NCI-H2107 (cell line): ENCODE data around the gene NXPH1.
A peak's percentile ranks its signal among the peaks of the same experiment; 100 is the strongest.

ENCODE experiments used
- DNase-seq: peaks from one replicate; lab custom pipeline; 2025; lab: John Stamatoyannopoulos, UW

NXPH1 gene

DNA sequence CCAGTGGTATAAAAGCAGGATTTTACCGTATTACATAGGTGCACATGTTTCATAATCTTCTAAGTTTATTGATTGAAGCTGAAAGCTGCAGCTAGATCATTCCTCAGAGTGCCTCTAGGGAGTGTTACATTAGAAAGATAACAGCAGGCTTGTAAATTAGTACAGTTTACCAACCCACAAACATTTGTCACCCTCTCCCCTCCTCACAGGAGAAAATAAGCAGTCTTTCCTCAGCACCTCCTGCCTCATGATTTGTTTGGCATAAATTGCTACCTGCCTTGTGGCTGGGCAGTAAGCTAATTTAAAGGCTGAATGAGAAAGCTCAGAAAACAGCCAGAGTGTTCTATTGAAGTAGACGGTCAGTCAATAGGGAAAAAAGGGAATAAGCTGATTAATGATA lies 74.2 kb downstream of the NXPH1 start:
- no peak for DNase-seq

DNA sequence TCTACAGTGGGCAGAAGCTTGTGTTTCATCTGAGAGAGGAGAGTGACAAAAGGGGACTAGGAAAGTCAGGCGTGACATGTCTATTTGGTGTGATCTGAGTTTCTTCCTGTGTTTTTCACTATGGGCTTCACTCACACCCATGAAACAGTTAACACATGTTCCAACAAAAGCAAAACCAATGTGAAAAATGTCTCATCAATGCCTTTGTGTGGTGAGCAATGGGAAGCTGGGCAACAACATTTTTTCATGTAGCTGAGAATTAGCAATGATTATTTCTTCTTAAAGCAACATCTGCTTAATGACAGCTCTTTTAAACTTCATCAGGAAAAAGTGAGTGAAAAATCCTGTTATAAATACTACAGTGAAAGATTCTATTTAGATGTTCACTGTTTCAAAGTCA lies 76.2 kb downstream of the NXPH1 start:
- no peak for DNase-seq

DNA sequence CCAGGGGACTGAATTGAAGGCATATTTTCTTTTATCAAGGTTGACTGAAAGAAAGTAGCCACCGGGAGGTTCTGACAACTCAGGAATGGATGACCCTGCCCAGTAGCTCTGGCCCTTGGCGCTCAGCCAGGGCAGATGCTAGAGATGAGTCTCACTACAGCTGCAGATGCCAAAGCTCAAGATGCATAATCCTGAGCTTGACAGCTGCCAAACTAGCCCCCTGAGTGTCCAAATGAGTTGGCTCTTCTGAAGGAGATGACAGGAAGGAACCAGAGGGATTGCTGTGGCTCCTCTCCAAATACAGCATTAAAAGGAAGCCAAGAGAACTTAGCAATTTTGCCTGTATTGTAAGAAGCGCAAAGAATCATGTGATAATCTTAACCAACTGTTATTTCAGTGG lies 78.4 kb downstream of the NXPH1 start:
- no peak for DNase-seq

DNA sequence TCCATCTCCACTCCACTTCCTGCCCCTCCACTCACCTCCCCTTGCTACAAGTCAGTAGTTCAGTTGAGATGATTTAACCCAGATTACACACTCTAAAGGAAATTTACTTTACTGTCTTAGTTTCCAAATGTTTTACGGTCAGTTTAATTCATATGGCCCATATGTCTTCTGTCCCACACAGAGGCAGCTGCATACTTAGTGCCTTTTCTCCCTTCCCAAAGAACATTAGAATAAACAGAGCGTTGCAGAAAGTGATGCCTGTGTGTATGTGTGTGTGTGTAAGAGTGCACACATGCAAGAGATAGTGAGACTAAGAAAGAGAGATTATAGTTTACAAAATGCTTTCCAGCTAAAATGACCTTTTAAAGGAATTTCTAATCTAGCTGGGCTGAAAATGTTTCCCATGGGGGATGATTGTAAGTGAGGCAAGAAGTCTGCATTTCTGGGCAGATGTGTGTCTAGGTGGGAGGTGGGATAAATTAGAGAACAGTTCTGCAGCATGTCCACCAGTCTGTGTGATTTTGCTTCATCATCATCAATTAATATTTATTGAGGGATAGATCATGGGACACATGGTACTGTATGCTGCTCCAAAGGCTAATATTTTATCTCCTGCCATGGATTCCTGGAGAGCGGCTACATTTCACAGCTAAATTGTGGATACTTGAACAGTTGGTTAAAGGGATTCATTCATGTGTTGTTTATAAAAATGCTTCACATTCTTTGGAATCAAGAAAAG lies 81.5 kb downstream of the NXPH1 start:
- no peak for DNase-seq

DNA sequence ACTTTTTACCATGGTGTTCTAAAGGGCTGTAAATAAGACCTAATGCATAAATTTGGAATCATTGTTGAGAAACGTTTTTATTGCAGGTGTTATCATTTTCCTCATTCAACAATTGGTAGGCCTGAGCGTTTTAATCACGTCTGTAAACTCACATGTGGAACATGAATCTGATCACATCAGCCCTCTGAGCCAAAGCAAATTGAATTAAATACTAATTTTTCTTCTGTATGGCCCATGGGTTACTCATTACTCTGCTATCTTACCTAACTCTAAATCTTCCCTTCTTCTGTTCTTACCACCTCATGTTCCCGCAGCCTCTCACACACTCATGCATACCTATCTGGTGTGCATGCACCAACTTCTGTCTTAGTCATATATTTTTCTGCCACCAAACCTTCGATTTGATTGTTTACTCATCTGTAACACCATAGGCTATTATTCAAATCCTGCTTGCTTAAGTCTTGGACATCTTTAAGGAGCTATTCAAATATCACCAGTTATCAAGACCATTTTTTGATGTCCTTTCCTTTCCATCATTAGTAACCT lies 82.3 kb downstream of the NXPH1 start:
- DNase-seq = no peak

DNA sequence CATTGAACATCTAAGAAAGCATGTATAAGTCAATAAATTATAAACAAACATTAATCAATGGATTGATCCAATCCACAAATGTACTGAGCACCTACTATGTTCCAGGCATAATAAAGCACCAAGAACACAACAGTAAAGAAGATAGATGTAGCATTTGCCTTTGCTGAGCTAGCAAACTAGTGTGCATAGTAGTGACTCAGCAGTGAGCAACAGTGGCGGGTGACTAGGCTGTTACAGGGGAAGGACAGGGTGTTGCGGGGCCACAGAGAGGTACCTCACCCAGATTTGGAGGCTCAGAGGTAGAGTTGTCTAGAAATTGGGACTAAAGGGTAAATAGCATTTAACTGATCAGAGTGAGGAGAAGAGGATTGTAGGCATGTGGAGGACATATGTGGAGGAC lies 83.6 kb downstream of the NXPH1 start:
- DNase-seq = no peak

DNA sequence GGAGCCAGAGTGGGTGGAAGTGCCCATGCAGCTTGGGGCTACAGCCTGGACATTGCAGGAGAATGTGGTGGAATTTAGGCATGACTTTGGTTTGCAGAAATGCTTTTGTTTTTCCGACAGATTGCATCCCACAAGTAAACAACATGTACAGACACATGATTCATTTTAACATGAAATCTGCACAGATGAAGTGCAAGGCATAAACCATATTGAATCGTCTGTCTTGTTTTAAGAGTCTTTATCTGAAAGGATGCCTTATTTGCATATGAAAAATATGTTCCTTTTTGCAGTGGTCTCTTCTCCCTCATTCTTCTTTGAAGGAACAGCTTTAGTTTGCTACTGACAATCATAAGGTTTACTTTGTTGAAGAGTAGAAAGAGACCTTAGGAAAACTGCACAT lies 94.9 kb downstream of the NXPH1 start:
- no peak for DNase-seq

DNA sequence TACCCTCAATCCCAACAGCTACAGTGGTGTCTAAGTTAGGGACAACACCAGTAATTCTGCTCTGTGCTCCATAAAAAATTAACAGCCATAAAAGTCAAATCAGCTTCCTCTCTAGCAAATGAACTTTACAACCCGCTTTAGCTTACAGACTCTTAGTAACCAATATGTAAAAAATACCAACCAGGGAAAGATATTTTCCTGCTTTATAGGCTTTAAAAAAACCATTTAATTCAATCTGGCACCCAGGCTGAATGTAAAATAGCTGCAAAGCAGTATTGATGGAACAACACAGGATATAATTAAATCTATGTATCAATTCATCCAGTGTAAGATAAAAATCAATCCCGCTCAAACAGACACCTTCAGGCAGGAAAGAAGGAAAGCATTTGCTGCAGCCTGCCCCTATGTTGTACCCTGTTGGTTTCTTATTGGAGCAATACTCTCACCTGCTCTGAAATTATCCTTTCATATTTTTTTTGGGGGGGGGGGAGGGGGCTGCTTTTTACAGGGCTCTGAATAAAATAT lies 98.6 kb downstream of the NXPH1 start:
- DNase-seq = no peak

DNA sequence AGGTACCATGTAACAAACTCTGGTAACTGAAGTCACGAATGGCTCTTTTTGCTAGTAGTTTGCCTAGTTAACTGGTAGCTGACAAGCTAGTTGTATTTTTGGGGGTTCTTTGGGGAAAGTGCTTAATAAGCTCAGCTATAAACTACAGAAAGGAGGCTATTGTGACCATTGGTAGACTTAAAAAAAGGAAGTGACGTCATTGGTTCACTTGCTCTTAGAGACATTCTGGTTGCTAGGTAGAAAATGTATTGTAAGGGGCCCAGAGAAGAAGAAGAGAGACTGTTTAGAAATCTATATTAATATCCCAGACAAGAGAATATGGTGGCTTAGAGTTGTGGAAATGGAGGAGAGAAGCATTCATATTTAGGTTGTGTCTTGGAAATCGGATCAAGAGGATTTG lies 103.0 kb downstream of the NXPH1 start:
- DNase-seq = no peak

DNA sequence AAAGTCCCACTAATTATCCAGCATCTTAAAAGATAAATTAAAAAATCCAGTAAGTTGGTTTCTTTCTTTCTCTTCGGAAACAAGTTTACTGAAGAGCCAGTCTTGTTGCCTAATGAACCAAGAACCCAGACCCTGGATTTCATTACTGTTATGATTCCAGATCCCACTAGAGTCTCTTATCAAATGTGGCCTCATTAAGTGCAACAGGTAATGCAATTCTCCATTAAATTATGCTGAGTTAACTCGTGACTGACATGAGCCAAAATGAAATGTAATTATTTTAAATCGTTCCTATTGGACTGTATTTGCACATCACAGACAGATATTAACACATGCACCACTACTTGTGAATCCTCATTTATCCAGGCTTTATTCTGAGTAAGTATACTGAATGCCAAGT lies 115.6 kb downstream of the NXPH1 start:
- DNase-seq = no peak

DNA sequence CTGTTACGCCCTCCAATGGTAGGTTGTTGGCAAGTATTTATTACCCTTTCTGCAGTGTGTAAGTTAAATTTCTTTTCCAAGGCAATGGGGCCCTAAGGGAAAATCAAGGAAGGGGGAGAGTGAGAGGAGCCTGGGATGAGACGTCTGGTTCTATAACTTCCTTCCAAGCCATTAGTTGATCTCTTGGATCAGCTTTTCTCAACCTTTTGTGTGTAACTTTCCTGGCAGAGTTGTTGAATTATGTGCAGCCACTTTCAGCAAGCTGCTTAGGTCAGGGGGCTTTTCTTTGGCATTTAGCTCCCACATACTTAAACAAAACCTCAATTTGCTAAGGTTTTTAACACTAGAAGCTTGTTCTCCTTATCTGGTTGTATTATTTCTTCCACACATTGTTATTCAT lies 127.1 kb downstream of the NXPH1 start:
- DNase-seq = no peak

DNA sequence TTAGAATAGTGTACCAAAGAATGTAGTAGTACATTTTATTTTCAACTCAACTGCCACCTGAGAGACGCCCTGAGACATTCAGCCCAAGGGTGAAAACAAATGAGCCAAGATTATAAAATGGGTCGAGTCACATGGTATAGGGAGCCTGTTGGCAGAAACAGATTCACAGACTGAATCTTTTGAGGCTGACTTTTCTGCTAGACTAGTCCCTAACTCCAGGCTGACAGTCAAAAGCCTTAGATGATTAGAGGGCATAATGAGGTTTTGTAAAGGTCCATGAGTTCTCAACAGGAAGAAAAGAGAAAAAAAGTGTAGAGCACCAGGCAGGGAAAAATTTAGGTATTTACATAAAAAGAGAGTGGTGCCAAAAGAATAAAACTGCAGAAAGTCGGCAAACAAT lies 128.0 kb downstream of the NXPH1 start:
- no peak for DNase-seq

DNA sequence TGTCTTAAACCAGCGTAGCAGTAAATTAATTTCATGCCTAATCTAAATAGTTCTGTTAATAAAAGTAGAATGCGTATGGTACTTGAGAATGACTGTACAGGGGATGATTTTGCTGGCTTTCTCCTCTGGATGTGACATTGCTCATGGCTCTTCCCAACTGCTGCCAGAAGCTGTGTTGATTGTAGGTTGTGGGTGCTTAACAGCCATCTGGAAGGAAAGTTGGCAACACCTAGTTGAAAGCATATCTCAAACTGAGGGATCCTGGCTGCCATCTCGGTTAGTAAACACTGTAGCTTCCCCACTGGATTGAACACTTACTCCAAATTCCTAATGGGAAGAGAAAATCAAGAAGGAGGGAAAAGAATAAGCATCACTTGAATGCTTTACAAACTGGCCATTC lies 130.9 kb downstream of the NXPH1 start:
- DNase-seq = no peak

DNA sequence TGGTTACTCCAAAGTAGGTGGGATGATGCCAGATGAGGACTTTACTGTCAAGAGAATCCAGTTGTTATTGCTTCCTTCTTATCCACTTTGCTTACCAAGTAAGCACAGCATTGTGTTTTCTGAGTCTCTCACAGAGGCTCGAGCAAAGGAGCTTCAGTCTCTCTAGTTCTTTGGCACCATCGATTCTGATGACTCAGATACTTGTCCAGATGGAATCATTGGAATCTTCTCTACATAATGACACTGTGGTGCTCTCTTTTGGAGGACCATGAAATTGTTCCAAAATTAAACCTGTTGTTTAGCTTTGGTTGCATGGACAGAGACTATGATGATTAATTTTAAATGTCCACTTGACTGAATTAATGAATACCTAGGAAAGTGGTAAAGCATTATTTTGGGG lies 132.6 kb downstream of the NXPH1 start:
- DNase-seq = no peak

DNA sequence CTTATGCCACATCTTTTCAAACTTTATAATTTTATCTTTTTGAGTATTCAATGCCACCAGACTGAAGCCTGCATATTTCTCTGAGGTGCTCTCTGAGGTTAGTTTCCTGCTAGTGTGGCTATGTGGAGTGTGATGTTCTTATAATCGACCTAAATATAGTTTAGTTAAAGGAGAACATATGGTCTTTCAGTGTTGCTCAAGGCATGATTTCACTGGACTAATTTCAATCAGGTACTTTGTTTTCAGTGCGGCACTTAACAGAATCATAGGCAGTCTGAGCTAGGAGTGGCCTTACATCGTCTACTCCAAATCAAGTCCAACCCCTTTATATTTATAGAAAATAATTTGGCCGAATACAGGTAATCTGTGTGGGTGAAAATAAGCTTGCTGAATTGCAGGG lies 134.2 kb downstream of the NXPH1 start:
- no peak for DNase-seq

DNA sequence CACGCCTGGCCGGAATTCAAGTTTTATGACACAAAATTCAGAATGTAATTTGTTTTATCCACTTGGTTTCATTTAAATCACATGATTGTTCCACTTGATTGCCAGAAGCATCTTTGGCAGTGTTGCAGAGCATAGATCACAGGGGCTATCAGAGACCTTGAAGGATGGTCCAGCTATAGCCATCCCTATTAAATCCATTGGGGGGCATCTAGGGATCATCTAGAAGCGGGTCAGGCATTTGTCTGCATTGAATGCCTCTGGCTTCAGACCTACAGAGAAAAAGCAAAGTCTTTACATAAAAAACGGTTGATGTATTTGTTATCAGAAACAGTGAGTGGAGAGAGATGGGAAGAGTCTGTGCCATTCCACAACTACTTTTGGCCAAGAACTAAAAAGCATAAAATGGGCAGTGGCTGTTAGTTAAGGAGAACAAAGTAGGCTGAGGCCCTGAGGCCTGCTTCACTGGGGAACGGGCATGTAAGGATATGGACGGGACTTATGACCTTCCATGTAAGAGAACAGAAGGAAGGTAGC lies 146.3 kb downstream of the NXPH1 start:
- no peak for DNase-seq

DNA sequence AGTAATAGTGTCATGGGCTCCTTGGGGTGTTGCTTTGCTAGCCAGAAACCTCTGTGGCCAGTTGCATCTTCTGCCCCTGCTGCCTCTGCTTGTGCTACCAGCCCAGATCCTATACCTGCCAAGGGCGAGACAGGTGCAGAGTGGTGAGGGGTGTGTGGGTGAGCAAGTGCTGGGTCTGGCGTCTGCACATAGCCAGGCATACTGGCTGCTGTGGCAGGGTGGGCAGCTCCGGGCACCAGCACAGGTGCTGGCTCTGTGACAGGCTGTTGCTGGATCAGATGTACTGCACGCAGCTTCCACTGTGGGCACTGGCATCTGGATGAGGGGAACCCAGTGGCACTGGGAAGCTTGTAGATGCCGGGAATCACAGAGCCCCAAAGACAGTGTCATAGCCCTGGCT lies 148.4 kb downstream of the NXPH1 start:
- DNase-seq = no peak

DNA sequence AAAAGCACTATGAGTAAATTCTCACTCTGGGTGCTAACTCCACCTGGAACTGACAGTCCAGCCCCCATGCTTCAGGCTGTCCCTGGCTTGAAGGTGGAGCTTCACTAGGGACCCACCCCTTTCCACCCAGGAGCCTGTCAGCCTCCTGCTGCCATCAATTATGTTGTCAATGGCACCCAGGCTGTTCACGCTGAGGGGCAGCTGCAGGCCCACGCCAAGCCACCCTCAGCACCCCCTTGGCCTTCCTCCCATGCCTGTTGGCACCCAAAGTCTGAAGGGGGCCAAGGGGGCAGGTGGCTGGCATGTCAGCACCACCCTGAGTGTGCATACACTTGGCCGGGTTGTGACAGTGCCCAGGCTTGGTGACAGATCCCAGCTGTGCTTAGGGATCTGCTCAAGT lies 149.3 kb downstream of the NXPH1 start:
- no peak for DNase-seq

DNA sequence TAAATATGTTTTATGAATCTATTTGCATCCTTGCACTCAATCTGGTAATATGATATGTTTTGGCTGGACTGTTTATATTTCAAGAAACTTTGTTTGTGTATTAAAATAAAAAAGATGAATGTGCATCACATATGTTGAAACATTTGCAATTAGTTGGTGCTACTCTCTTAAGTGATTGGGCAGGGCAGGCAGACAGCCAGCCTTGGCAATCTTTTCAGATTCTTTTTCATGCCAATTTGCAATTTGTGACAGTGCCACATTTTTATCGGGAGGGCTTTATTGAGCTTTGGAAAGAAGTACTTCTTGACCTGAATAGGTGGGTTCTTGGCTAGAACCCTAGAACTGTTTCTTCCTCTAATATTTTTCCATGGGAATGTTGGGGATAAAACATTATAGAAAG lies 152.2 kb downstream of the NXPH1 start:
- no peak for DNase-seq

DNA sequence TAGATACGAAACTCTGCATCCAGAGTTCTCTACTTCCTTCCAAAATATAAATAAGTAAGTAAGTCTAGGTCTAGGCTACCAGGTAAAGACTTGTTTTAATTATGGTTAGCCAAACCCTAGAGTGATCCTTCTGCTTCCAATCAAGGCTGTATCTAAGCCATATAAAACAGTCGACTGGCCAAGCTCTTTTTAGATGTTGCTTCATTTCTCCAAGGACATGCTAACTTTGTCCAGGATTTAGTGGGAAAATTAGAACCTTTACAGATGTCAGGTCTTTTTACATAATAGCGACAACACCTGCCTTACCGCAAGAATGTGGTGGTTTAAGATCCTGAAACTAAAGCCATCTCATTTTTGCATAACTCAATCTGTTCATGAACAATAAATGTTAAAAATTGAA lies 156.8 kb downstream of the NXPH1 start:
- no peak for DNase-seq

DNA sequence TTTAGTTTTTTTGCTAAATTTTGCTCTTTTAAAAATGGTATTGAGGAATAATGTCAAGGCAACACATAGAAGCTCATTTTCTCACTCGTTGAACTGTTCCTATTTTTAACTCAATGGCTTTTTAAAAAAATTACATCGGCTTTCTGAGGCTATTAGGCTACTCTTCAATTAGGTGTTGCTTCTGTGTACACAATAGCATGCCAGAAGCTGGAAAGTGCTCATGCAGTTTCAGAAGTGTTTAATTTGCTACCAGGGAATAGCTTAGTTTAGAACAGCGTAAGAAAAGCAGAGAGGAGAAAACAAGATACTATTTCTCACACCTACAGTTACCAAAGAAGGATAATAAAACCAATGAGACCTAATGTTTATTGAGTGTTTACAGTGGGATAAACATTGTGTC lies 157.4 kb downstream of the NXPH1 start:
- DNase-seq = peak; percentile 18

DNA sequence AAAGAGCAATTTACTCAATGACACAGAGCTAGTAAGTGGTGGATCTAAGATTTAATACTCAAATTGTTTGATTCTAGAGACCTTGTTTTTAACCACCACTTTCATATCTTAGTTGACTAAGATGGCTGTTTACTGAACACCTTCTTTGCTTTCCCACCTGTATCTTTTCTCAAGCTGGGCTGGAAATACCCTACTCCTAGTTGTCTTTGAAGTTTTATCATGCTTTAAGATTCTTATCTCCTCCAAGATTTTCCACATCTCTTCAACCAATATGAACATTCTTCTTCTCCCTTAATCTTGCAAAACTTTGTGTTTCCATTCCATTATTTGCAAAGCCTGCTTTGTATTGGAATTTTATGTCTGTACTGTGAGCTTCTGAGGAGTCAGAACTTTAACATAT lies 157.9 kb downstream of the NXPH1 start:
- no peak for DNase-seq

DNA sequence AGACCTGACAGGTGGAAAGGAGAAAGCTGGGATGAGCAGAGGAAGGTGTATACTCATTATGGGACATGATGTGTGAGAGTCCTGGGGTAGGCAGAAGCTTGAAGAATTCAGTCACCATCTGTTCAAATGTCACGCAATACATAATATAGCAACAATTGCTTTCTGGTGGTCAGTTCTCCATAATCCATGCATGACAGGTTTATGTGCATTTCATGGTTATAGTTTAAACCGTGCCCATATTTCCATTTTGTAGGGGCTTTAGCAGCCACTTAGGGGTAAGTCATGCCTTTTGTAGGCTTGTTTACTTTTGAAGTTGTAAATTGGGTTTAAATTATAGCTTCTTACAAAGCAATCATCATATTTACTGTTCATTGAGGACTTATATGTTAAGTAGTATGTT lies 158.8 kb downstream of the NXPH1 start:
- no peak for DNase-seq

DNA sequence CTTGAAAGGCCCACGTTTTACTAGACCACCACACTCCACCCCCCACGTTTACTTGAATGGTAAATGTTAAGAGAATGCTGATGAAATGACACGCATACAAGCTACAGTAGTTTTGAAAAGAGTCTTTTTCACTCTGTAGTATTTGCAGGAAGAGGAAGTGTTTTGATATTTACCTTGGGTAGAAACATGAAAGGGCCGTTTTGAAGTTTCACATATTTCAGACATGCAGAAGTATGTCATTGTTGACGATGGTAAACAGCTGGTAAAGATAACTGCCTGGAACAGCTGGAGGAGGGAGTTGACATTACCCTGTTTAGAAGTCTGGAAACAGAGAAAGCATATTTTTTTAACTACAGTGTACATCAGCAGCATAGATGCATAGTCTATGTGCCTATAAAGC lies 160.7 kb downstream of the NXPH1 start:
- no peak for DNase-seq
